K562 (cell line): Measurements from ENCODE around the gene POMP.

ENCODE experiments used
- CBFB ChIP-seq: sonication (generic); formaldehyde crosslinking; IDR thresholded peaks from 2 replicates; pipeline ENCODE4 v1.4.0; 2020; ENCODE audit warnings: mild to moderate bottlenecking, missing genetic modification reagents
- ETS1 ChIP-seq: conservative IDR thresholded peaks from 2 replicates; pipeline ENCODE4 v1.6.1; 2011; ENCODE audit warnings: low read depth, mild to moderate bottlenecking, low read length; ENCODE audit not compliant: control insufficient read depth
- GMEB1 ChIP-seq: fragments of 250-450 bp; sonication (Bioruptor Pico); IDR thresholded peaks from 2 replicates; pipeline ENCODE4 v1.4.0; 2020; ENCODE audit warnings: mild to moderate bottlenecking
- JUNB ChIP-seq: fragments of 450-650 bp; formaldehyde crosslinking; conservative IDR thresholded peaks from 2 replicates; pipeline ENCODE4 v1.4.0; 2020; ENCODE audit warnings: mild to moderate bottlenecking
- KAT7 ChIP-seq: sonication (generic); formaldehyde crosslinking; IDR thresholded peaks from 2 replicates; pipeline ENCODE4 v1.8.0; 2022; ENCODE audit warnings: missing genetic modification reagents, mild to moderate bottlenecking, borderline replicate concordance
- MAFK ChIP-seq: IDR thresholded peaks from 2 replicates; pipeline ENCODE4 v1.6.1; 2011; ENCODE audit warnings: low read length, improper control_type of control experiment
- MYC ChIP-seq, 2 experiments: fragments of 250-450 bp in 1 of 2; sonication (Bioruptor Pico) in 1 of 2; IDR thresholded peaks; 2 replicates each; pipeline versions ENCODE4 v1.5.1 to v1.6.1; 2012 to 2021; ENCODE audit warnings: low read depth in 2 of 2, borderline replicate concordance in 1 of 2, improper control_type of control experiment in 1 of 2, low read length in 1 of 2, mild to moderate bottlenecking in 1 of 2, moderate library complexity in 1 of 2
- PCBP1 ChIP-seq: fragments of 200-400 bp; formaldehyde crosslinking; IDR thresholded peaks from 2 replicates; pipeline ENCODE4 v1.6.1; 2018; ENCODE audit warnings: mild to moderate bottlenecking, low read depth, low read length; ENCODE audit not compliant: poor library complexity, severe bottlenecking
- POLR2A ChIP-seq: fragments of 450-650 bp; conservative IDR thresholded peaks from 2 replicates; pipeline ENCODE4 v1.6.1; 2016
- TCF7 ChIP-seq: sonication (generic); IDR thresholded peaks from 2 replicates; pipeline ENCODE4 v1.6.1; 2016; ENCODE audit warnings: antibody characterized with exemption, borderline replicate concordance
- TFE3 ChIP-seq: fragments of 450-650 bp; formaldehyde crosslinking; IDR thresholded peaks from 2 replicates; pipeline ENCODE4 v1.4.0; 2020; ENCODE audit warnings: mild to moderate bottlenecking, mixed read lengths
- UBTF ChIP-seq, 2 experiments: IDR thresholded peaks; 2 replicates each; pipeline ENCODE4 v1.6.1; 2012; ENCODE audit warnings: improper control_type of control experiment in 2 of 2, low read depth in 2 of 2, low read length in 2 of 2, borderline replicate concordance in 1 of 2
- ZNF655 ChIP-seq: fragments of 250-450 bp; sonication (Bioruptor Pico); IDR thresholded peaks from 2 replicates; pipeline ENCODE4 v1.5.0; 2021

GRCh38 chr13:28719227-28720055 lies 60.5 kb downstream of the POMP start:
- TF ChIP-seq ZNF655 (CRISPR knock-in tag), result no peak
- TF ChIP-seq PCBP1, result no peak
- TF ChIP-seq UBTF (IDR thresholded peaks at IDR 0.05; ENCODE audit: borderline replicate concordance in 1 of 2, low read depth in 2 of 2, low read length in 2 of 2), result no peak
- no peak for TF ChIP-seq MAFK
- TF ChIP-seq TCF7, result no peak
- TF ChIP-seq GMEB1 (CRISPR knock-in tag), result no peak
- TF ChIP-seq ETS1, result no peak
- TF ChIP-seq CBFB (CRISPR knock-in tag), result no peak
- TF ChIP-seq JUNB (CRISPR knock-in tag), result no peak
- TF ChIP-seq POLR2A, result no peak
- TF ChIP-seq MYC (IDR thresholded peaks at IDR 0.05; ENCODE audit: low read depth, low read length), result no peak
- no peak for TF ChIP-seq MYC (CRISPR knock-in tag; IDR thresholded peaks at IDR 0.05; ENCODE audit: borderline replicate concordance, low read depth)
- no peak for TF ChIP-seq TFE3
- TF ChIP-seq KAT7 (CRISPR knock-in tag), result no peak
